ENCODE measurements around the gene NRARP. TPM values are rescaled to one million over a fixed set of nuclear protein-coding genes. Genes with fewer than 3 reads are reported as not detected.
"Not testable (repeated sequence)": the region's sequence is repeated elsewhere in the genome, so short reads cannot be mapped to it uniquely, and the experiment has no call there.

Gene NRARP, protein sequence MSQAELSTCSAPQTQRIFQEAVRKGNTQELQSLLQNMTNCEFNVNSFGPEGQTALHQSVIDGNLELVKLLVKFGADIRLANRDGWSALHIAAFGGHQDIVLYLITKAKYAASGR
- total RNA-seq: 4.4 TPM
- long read RNA-seq, transcript NRARP-201 (1 exons, 1,770 nt): major isoform, 25 of 25 reads
- long read RNA-seq, partial matches to known transcripts: 0 of 25 reads
- long read RNA-seq, other reads (novel, unspliced or antisense): 0 of 25 reads

GRCh38 chr9:137302118-137302448 lies at the start of gene NRARP:
NRARP (minus strand) TSS chr9:137302271; CDS start chr9:137301928, 343 bp downstream.
- intact Hi-C loops (cut with DNase I): no loop called here
- peak; percentile 96 for DNase-seq
- ATAC-seq (ENCODE audit: poor library complexity): peak; percentile 82

DNA sequence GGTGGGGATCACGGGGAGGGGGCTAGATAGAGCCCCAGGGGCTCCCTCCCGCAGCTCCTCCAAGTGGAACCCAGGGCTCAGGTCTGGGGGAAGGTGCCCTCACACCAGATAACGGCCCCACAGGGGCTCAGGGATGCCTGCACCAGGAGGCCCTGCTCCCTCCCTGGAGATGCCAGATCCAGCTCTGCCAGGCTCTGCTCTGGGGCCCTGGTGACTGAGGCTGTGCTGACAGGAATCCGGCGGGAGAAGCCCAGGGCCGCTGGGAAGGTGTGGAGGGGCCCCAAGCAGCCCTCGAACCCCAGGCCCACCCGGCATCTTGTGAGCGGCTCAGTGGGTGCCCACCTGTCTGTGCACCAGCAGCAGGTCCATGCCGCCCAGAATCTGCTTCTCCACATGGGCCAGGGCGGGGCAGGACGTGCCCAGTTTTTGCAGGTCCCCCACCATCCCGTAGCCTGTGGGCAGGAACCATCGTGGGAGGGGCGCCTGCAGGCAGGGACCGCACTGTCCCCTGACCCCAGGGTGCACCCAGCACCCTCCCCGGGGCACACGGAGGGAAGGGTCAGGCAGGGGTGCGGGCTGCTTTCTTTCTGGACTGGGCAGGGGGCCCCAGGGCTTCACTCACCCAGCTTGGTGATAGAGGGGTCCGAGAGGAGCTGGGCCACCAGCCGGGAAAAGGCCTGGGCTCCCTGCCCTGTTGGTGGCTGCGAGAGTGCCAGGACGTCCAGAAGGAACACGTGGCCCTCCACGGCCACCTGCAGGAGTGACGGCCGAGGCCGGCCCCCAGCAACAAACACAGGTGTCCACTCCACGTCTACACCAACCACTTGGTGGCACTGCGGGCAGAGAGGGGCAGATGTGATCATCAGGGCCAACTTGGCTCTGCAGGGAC lies 48.9 kb upstream of the NRARP start:
- no peak for DNase-seq
- no peak for ATAC-seq (ENCODE audit: poor library complexity)
- intact Hi-C loops (cut with DNase I): no loop called here

GRCh38 chr9:137349471-137350033 lies 47.5 kb upstream of the NRARP start:
- intact Hi-C loops (cut with DNase I): no loop called here
- ATAC-seq (ENCODE audit: poor library complexity): no peak
- DNase-seq: no peak

DNA sequence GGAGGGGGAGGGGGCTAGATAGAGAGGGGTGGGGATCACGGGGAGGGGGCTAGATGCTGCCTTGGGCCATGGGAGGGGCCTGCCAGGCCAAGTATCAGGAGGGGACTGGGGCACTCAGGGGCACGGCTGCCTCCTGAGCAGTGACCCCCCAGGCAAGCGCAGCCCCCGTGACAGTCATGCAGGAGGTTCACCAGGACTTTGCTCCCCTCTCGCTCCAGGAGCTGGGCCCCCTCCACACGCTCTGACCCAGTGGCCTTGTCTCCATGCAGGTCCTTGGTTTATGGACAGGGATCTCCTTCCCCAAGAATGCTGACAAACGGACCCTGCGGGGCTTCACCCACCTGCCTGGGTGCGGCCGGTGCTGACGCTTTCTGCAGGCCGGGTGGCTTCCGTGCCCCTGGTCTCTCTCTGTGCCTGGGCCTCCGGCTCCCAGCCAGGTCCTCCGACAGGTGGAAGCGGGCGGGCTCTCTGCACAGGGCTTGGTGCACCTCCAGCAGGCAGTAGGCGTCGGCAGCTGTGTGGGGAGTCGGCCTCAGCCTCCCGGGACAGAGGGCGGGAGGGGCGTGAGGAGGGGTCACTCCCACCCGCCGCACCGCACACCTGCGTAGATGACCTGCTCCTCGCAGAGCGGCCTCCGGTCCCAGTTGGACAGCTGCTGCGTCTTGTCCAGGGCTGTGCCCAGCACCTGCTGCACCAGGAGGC lies 46.8 kb upstream of the NRARP start:
- ATAC-seq (ENCODE audit: poor library complexity): no peak
- intact Hi-C loops (cut with DNase I): no loop called here
- DNase-seq: no peak

GRCh38 chr9:137347928-137348327 lies 45.9 kb upstream of the NRARP start:
- intact Hi-C loops (cut with DNase I): no loop called here
- no peak for ATAC-seq (ENCODE audit: poor library complexity)

GRCh38 chr9:137342482-137342881 lies 40.4 kb upstream of the NRARP start:
- DNase-seq (no peak), ATAC-seq (ENCODE audit: poor library complexity) (no peak)
- intact Hi-C loops (cut with DNase I): no loop called here

More at GRCh38 chr9:137347928-137348327, 45.9 kb upstream of the NRARP start:
- DNase-seq: no peak

DNA sequence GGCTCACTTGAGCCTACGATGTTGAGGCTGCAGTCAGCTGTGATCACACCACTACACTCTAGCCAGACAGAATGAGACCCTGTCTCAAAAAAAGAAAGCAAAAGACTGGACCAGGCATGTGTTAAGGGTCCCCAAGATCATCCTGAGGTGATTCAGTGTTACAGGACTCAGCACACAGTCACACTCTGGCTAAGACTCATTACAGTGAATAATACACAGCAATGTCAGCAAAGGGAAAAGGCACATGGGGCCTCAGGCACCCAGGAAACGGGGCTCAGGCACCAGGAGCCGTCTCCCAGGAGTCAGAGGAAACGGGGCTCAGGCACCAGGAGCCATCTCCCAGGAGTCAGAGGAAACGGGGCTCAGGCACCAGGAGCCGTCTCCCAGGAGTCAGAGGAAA lies 39.2 kb upstream of the NRARP start:
- DNase-seq: no peak
- no peak for ATAC-seq (ENCODE audit: poor library complexity)
- intact Hi-C loops (cut with DNase I): no loop called here

DNA sequence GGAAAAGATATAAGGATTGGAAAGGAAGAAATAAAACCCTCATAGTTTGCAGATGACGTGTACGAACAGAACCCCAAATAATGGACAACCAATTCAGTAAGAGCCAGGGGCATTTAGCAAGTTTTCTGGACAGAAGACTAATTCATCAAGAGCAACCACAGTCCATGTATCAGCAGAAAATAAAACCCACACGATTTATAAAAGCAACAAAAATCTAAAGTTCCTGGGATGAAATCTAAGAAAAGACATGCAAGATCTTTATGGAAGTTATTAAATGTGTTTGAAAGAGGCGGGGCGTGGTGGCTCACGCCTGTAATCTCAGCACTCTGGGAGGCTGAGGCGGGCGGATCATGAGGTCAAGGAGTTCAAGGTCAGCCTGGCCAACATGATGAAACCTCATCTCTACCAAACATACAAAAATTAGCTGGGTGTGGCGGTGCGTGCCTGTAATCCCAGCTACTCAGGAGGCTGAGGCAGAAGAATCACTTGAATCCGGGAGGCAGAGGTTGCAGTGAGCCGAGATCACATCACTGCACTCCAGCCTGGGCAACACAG lies 37.9 kb upstream of the NRARP start:
- intact Hi-C loops (cut with DNase I); ATAC-seq (ENCODE audit: poor library complexity); DNase-seq: not testable (repeated sequence)

GRCh38 chr9:137339045-137339907 lies 37.2 kb upstream of the NRARP start:
- intact Hi-C loops (cut with DNase I): no loop called here
- ATAC-seq (ENCODE audit: poor library complexity) (no peak), DNase-seq (no peak)

DNA sequence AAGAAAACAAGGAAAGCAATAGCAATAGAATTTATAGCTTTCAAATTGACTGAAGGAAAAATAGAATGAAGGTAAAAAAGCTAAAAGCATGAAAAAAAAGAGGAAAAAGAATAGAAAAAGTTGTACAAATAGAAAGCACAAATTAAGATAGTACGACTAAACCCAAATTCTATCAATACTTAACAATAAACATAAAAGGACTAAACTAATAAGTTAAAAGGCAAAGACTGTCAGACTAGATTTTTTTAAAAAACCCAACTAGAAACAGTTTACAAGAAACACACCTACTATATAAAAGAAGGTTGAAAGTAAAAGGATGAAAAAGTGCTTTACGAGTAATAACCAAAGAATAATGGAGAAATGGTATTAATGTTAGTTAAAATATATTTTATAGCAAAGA lies 34.7 kb upstream of the NRARP start:
- DNase-seq: no peak
- intact Hi-C loops (cut with DNase I): no loop called here
- ATAC-seq (ENCODE audit: poor library complexity): no peak

DNA sequence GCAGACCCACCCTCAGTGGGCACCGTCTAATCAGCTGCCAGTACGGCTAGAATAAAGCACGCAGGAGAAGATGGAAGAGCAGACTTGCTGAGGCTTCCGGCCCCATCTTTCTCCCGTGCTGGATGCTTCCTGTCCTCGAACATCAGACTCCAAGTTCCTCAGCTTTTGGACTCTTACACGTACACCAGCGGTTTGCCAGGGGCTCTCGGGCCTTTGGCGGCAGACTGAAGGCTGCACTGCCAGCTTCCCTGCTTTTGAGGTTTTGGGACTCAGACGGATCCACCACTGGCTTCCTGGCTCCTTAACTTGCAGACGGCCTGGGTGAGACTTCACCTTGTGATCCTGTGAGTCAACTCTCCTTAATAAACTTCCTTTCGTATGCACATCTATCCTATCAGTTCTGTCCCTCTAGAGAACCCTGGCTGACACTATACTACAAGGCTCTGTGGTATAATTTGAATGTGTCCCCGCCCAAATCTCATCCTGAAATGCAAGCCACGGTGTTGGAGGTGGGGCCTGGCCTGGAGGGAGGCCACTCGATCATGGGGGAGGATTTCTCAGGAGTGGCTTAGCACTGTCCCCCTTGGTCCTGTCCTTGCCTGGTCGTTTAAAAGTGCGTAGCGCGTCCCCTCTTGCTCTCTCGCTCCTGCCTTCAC lies 31.1 kb upstream of the NRARP start:
- DNase-seq: no peak
- intact Hi-C loops (cut with DNase I): no loop called here
- no peak for ATAC-seq (ENCODE audit: poor library complexity)

GRCh38 chr9:137331929-137332328 lies 29.9 kb upstream of the NRARP start:
- DNase-seq (no peak), ATAC-seq (ENCODE audit: poor library complexity) (no peak)
- intact Hi-C loops (cut with DNase I): no loop called here

GRCh38 chr9:137330689-137331088 lies 28.6 kb upstream of the NRARP start:
- ATAC-seq (ENCODE audit: poor library complexity): no peak
- intact Hi-C loops (cut with DNase I): no loop called here
- no peak for DNase-seq

- intact Hi-C loops (cut with DNase I); DNase-seq; ATAC-seq (ENCODE audit: poor library complexity): not testable (repeated sequence)
These were observed 27.5 kb upstream of the NRARP start for GRCh38 chr9:137329590-137329989.

GRCh38 chr9:137327641-137328550 lies 25.8 kb upstream of the NRARP start:
- intact Hi-C loops (cut with DNase I): not testable (repeated sequence)

GRCh38 chr9:137326445-137327065 lies 24.5 kb upstream of the NRARP start:
- DNase-seq (no peak), ATAC-seq (ENCODE audit: poor library complexity) (no peak)
- intact Hi-C loops (cut with DNase I): no loop called here

More at GRCh38 chr9:137327641-137328550, 25.8 kb upstream of the NRARP start:
- not testable (repeated sequence) for ATAC-seq (ENCODE audit: poor library complexity); DNase-seq

All from Right ventricle myocardium superior (tissue), 1 donor.